Stimulated activated CD8-positive, alpha-beta memory T cell treated with anti-CD3 and anti-CD28 coated beads, Interleukin-7, amount 100 ng/mL, for 1 hour (primary cell): ENCODE measurements around the gene SLC19A2.
"Not testable (repeated sequence)": the region's sequence is repeated elsewhere in the genome, so short reads cannot be mapped to it uniquely, and the experiment has no call there.

Experiments used
- DNase-seq, 2 donors: peaks; one replicate each; pipeline ENCODE4 v3.0.0-alpha.2; 2020; ENCODE audit warnings: low read depth in 2 of 2

Gene SLC19A2

GRCh38 chr1:169508432-169509338 is 22.9 kb upstream of the SLC19A2 start:
- no peak for DNase-seq

- no peak for DNase-seq
These were observed 21.7 kb upstream of the SLC19A2 start for GRCh38 chr1:169507413-169507812.

GRCh38 chr1:169503601-169504000 is 17.9 kb upstream of the SLC19A2 start:
- DNase-seq: not testable (repeated sequence)

GRCh38 chr1:169499807-169500206 is 14.1 kb upstream of the SLC19A2 start:
- DNase-seq: no peak

GRCh38 chr1:169497317-169497716 is 11.6 kb upstream of the SLC19A2 start:
- no peak for DNase-seq

GRCh38 chr1:169495916-169496315 is 10.2 kb upstream of the SLC19A2 start:
- DNase-seq: no peak

- DNase-seq: no peak
These were observed 9.5 kb upstream of the SLC19A2 start for GRCh38 chr1:169495046-169495775.

GRCh38 chr1:169494343-169494742 is 8.6 kb upstream of the SLC19A2 start:
- DNase-seq: no peak

GRCh38 chr1:169493251-169493650 is 7.5 kb upstream of the SLC19A2 start:
- DNase-seq: no peak

- DNase-seq: no peak
These were observed 6.1 kb upstream of the SLC19A2 start for GRCh38 chr1:169491845-169492281.

GRCh38 chr1:169488157-169488556 is 2.4 kb upstream of the SLC19A2 start:
- DNase-seq: no peak

GRCh38 chr1:169487561-169487960 is 1.8 kb upstream of the SLC19A2 start:
- DNase-seq: no peak

- no peak for DNase-seq
These were observed 1.4 kb upstream of the SLC19A2 start for GRCh38 chr1:169487133-169487532.

GRCh38 chr1:169486281-169487051 is 722 bp upstream of the SLC19A2 start:
- no peak for DNase-seq

- no peak for DNase-seq
These were observed 887 bp downstream of the SLC19A2 start for GRCh38 chr1:169484683-169485430.

GRCh38 chr1:169484101-169484500 is 1.6 kb downstream of the SLC19A2 start:
- DNase-seq: no peak

- no peak for DNase-seq
These were observed 2.2 kb downstream of the SLC19A2 start for GRCh38 chr1:169483500-169483966.

- no peak for DNase-seq
These were observed 6.2 kb downstream of the SLC19A2 start for GRCh38 chr1:169479363-169480066.

GRCh38 chr1:169478094-169478672 is 7.6 kb downstream of the SLC19A2 start:
- DNase-seq: no peak

- DNase-seq: no peak
These were observed 9.8 kb downstream of the SLC19A2 start for GRCh38 chr1:169475806-169476387.
